Fibroblast of lung (primary cell): ENCODE results near the gene DARS2.

ENCODE experiments used
- EZH2 ChIP-seq: IDR thresholded peaks from 2 replicates; pipeline ENCODE4 v1.5.1; 2012; ENCODE audit warnings: low read length, control low read depth, mild to moderate bottlenecking; ENCODE audit errors: missing control alignments
- TF ChIP-seq, protein P1 (sequence below), 2 donors: IDR thresholded peaks in 1 of 2; conservative IDR thresholded peaks in 1 of 2; 1 replicate in 1 of 2; 2 replicates in 1 of 2; pipeline ENCODE4 v1.5.1; 2011 to 2012; ENCODE audit warnings: low read length in 2 of 2, control low read depth in 1 of 2, inconsistent platforms in 1 of 2, low read depth in 1 of 2, mild to moderate bottlenecking in 1 of 2

GRCh38 chr1:173789841-173790240 is 34.6 kb upstream of the DARS2 start:
- TF ChIP-seq, protein P1, sequence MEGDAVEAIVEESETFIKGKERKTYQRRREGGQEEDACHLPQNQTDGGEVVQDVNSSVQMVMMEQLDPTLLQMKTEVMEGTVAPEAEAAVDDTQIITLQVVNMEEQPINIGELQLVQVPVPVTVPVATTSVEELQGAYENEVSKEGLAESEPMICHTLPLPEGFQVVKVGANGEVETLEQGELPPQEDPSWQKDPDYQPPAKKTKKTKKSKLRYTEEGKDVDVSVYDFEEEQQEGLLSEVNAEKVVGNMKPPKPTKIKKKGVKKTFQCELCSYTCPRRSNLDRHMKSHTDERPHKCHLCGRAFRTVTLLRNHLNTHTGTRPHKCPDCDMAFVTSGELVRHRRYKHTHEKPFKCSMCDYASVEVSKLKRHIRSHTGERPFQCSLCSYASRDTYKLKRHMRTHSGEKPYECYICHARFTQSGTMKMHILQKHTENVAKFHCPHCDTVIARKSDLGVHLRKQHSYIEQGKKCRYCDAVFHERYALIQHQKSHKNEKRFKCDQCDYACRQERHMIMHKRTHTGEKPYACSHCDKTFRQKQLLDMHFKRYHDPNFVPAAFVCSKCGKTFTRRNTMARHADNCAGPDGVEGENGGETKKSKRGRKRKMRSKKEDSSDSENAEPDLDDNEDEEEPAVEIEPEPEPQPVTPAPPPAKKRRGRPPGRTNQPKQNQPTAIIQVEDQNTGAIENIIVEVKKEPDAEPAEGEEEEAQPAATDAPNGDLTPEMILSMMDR (conservative IDR thresholded peaks at IDR 0.05 in 1 of 2, IDR thresholded peaks at IDR 0.05 in 1 of 2; ENCODE audit: low read depth in 1 of 2, low read length in 2 of 2), result no peak
- no peak for TF ChIP-seq EZH2
